ENCODE measurements around the gene FIBIN.
"Not testable (repeated sequence)": the region's sequence is repeated elsewhere in the genome, so short reads cannot be mapped to it uniquely, and the experiment has no call there.

FIBIN gene

GRCh38 chr11:26993965-26994457 is at the start of gene FIBIN:
FIBIN (plus strand) TSS chr11:26994112; CDS start chr11:26994527, 415 bp downstream.
- no peak for DNase-seq (ENCODE audit: low read depth, low spot score)

GRCh38 chr11:26944866-26945664 is 48.8 kb upstream of the FIBIN start:
- DNase-seq (ENCODE audit: low read depth, low spot score) = no peak

DNA sequence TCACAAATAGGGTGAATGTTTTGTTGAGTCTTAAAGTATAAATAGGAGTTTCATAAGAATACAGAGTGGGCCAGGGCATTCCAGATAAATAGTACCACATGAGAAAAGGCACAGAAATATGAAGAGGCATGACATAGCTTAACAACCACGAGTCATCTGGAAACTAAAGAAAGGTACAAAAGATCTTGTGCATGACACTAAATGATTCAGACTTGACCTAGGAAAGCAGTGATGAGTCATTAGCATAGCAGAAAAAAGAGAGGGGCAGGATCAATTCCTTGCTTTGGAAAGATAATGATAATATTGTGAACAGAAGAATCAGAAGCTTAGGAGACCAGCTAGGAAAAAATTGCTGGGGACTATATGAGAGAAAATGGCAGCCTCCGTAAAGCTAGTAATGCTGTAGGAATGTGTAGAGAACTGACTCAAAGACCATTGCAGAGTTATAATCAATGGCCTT is 47.6 kb upstream of the FIBIN start:
- DNase-seq (ENCODE audit: low read depth, low spot score) = no peak

- no peak for DNase-seq (ENCODE audit: low read depth, low spot score)
Measured at GRCh38 chr11:26947379-26947844, 46.5 kb upstream of the FIBIN start.

DNA sequence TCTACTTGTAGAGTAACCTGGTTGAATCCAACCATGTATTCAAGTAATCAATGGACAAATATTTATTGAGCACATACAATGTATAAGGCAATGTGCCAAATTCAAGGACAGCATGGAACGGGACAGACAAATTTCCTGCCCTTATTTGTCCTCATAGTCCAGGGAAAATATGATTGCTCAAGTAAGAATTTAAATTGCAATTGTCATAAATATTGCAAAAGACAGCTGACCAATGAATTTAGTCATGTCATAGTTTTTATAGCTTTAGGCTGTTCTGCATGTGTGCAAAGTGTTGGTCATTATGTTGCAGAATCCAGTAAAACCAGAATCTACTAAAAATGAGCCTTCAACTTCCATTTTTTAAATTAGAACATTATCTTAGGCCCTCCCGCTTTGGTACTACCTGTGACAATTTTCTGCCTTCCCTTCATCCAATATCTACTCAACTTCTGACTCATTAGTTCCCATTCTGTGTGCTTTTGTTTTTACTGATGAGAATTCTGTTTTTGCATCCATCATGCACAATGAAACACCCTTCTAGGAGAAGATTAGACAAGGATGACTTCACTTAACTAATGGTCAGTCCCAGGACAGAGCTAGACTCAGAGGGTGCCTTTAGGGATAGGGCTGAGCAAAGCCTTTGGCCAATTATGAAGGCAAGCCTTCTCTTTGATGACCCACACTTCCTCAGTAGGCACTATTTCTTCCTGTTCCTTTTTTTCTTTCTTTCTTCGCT is 45.8 kb upstream of the FIBIN start:
- DNase-seq (ENCODE audit: low read depth, low spot score) = no peak

DNA sequence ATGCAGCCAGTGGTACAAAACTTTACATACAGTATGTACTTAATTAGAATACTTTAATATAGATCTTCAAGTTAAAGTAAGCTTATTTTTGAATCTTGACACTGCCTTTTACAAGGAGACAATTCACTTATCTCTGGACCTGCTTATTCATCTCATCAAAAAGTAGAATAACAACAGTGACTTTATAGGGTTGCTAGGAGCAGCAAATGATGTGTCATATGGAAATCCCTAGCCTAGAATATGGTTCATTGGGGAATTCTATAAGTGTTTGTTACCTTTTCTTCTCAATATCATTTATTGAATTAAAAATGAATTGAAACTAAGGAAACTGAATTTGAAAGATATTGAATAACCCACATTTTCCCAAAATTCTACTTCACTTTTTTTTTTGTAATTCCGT is 45.0 kb upstream of the FIBIN start:
- no peak for DNase-seq (ENCODE audit: low read depth, low spot score)

DNA sequence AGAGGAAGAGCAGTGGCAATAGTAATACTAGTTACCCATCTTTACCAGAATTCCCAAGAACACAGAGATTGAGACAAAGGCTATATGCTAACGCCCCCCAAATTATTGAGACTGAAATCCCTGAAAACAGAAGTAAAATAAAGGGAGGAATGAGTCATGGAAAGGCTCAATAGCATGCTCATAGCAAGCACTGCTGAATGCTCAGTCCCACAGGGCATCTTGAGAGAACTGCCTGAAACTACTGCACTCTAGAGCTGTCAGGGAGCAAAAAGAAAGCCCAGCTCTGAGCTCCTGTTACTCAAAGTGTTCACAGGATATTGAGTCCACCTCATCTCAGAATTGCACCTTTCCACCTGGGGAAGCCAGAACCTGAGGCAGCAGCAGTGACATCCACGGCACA is 44.1 kb upstream of the FIBIN start:
- no peak for DNase-seq (ENCODE audit: low read depth, low spot score)

DNA sequence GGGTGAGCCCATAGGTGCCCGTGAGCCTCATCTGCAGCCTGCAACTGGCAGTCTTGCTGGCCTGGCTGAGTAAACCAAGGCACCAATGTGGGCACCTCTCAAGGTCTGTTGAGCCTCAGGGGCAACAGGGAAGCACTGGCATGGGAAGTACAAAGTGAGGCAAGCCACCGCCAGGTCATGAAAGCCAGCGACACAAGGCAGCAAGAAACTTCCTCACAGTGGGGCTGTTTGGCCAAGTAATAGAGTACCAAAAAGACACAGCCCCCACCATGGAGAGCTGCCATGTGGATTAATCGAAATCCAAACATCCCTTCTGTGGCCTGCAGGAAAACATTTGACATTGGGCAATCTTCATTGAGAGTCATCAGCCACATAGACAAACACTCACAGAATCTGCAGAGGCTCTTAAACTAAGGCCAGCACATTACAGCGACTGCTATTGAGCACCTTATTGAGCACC is 43.6 kb upstream of the FIBIN start:
- DNase-seq (ENCODE audit: low read depth, low spot score) = no peak

DNA sequence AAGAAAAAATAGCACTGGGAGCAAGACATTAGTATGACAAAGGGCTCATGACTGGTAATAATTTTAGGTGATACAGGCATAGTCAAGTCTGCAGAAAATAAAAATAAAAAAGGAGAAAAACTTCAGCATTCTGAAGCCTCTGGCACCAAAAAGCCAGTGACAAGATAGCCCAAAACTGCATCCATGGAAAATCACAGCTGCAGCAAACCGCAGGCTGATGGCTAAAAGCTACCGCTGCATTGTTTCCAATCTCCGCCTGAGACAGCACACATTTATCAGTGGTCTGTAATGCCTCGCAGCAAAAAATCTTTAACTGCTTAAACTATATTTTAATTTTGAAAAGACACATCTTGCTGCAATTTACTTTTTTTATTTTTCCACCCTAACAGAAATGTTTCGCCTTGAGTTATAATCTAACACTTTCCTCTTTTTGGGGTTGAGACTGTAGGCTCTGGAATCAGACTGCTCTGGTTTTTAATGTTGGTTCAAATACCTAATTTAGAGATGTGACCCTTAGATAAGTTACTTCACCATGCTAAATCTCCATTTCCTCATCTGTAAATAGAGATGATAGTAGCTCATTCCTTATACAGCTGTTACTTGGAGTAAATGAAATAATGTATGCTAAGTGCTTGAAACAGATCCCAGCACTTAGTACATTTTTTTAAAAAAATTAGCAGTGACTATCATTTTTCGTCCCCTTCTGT is 42.0 kb upstream of the FIBIN start:
- DNase-seq (ENCODE audit: low read depth, low spot score) = no peak

GRCh38 chr11:26953770-26954392 is 40.0 kb upstream of the FIBIN start:
- DNase-seq (ENCODE audit: low read depth, low spot score) = no peak

GRCh38 chr11:26958005-26958701 is 35.8 kb upstream of the FIBIN start:
- DNase-seq (ENCODE audit: low read depth, low spot score) = no peak

GRCh38 chr11:26958702-26959049 is 35.2 kb upstream of the FIBIN start:
- no peak for DNase-seq (ENCODE audit: low read depth, low spot score)

- DNase-seq (ENCODE audit: low read depth, low spot score) = no peak
Measured at GRCh38 chr11:26960281-26960680, 33.6 kb upstream of the FIBIN start.

DNA sequence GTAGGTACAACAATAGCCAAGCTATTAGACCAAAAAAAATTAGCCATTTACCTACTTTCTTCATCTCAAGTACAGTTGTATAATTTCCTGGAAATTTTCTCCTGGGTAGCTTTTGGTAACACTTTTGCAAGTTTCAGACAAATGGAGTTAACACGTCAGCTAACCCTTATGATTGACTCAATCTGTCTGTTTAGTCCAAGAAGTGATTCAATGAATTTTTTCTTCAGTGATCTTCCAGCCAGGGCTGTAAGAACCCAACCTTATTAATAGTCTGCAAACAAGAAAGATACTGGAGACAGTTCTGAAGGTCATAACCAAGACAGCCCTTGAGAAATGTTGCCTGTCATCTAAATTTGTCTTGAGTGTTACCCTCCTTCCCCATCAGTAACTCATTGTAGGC is 30.1 kb upstream of the FIBIN start:
- DNase-seq (ENCODE audit: low read depth, low spot score) = no peak

- no peak for DNase-seq (ENCODE audit: low read depth, low spot score)
Measured at GRCh38 chr11:26964339-26964738, 29.6 kb upstream of the FIBIN start.

- DNase-seq (ENCODE audit: low read depth, low spot score) = not testable (repeated sequence)
Measured at GRCh38 chr11:26964847-26965485, 28.9 kb upstream of the FIBIN start.

- no peak for DNase-seq (ENCODE audit: low read depth, low spot score)
Measured at GRCh38 chr11:26971961-26972360, 22.0 kb upstream of the FIBIN start.

GRCh38 chr11:26974069-26974783 is 19.7 kb upstream of the FIBIN start:
- no peak for DNase-seq (ENCODE audit: low read depth, low spot score)

- DNase-seq (ENCODE audit: low read depth, low spot score) = no peak
Measured at GRCh38 chr11:26974996-26975395, 18.9 kb upstream of the FIBIN start.

DNA sequence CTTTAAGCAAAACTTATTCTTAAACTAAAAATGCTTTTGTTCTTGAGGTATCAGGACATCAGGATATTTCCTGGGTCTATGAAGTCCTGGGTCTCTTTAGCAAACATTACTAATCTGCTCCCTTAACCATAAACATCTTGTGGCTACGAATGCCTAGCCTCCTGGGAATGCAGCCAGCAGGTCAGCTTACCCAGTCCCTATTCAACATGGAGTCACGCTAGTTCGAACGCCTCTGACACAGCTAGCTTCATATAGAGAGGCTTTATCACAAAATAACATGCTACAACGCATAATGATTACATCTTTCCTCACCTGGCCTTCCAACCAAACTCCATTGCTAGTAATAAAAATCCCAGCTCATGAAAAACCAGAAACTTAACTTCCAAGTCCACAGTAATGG is 17.5 kb upstream of the FIBIN start:
- DNase-seq (ENCODE audit: low read depth, low spot score) = no peak
